Prostate gland (tissue), 2 donors: Measurements from ENCODE around the gene SCN3B.
A peak's percentile ranks its signal among the peaks of the same experiment; 100 is the strongest.

ENCODE experiments used
- CTCF ChIP-seq, 4 experiments: fragments of 200-600 bp in 2 of 4; fragments of 450-650 bp in 2 of 4; sonication (generic) in 2 of 4; IDR thresholded peaks; 1 replicate in 3 of 4; 2 replicates in 1 of 4; pipeline ENCODE4 v1.5.1; 2016 to 2019; ENCODE audit warnings: antibody characterized with exemption in 4 of 4, mild to moderate bottlenecking in 2 of 4, moderate library complexity in 2 of 4
- POLR2AphosphoS5 ChIP-seq: sonication (generic); formaldehyde crosslinking; IDR thresholded peaks from one replicate; pipeline ENCODE4 v1.6.1; 2017; ENCODE audit warnings: antibody characterized with exemption

DNA sequence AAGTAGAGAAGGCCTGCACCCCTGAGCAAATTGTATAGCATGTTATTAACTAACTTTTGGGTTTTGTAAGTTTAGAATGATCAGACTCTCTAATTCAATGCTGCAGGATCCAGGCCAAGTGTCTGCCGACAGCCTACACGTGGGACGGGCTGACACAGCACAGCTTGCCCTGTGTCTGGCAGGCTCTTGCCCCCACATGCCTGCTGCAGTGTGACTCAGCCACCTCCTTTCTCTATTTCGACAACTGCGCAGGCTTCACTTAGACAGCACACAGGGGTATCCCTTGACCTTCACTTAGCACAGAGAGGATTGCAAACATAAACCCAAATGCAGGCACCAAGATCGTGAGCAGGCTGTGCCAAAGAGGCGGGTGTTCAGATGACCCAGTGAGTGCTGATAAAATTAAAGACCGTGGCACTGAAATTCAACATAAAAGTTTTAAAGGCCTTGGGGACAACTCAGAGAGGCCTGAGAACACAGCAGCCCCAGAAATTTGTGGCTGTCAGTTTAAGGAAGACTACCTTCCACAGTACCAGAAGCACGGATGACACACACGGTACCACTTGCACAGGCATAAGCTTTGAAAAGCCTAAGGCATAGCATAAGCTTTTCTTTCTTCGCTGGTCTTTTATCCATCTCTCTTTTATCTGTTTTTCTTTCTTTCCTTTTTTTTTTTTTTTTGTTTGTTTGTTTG, 37.8 kb downstream of the SCN3B start:
- TF ChIP-seq CTCF (IDR thresholded peaks at IDR 0.05) (no peak), POLR2AphosphoS5 (peak; percentile 10)
